OCI-LY7 (cell line): Measurements from ENCODE around the gene ARHGEF40.

Experiments used
- CTCF ChIP-seq: fragments of 200-600 bp; sonication (generic); conservative IDR thresholded peaks from 2 replicates; pipeline ENCODE4 v1.5.1; 2014; ENCODE audit warnings: mild to moderate bottlenecking, antibody characterized with exemption, low read length, moderate library complexity, mixed read lengths
- EZH2phosphoT487 ChIP-seq: fragments of 200-600 bp; sonication (generic); IDR thresholded peaks from 2 replicates; pipeline ENCODE4 v1.6.1; 2018; ENCODE audit warnings: low read depth, borderline replicate concordance, mild to moderate bottlenecking, mixed run types, antibody characterized with exemption, low read length, moderate library complexity, mixed read lengths

DNA sequence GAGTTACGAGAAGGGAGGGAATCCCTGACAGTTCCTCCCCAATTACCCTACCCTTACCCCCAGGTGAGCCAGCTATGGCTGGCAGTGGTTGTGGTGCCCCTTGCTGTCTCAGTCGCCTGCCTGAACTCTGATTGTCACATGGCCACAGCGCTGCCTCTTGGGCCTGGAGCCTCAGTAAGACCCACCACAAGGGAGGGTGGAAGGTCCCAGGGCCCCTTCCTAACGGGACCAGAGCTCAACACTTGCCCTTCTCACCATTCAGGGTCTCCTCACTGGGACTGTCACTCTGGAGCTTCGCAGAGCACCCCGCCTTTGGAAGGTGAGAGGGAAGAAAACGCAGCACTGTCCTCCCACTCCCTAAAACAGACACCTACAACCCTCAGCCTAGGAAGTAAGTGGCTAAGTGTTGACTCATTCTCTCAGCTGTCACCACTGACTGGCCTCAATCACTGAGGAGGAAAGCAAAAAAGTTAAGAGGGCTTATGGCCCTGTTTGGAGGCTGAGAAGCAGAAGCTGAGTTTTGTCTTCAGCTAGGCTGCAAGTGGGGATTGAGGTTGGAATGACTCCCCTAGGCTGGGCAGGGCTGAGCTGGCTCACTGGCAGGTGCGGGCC is 31.8 kb downstream of the ARHGEF40 start:
- TF ChIP-seq CTCF (no peak), EZH2phosphoT487 (no peak)
